ENCODE data around the gene EFTUD2. TPM values are rescaled to one million over a fixed set of nuclear protein-coding genes. Genes with fewer than 3 reads are reported as not detected.

The EFTUD2 gene
- total and polyA plus RNA-seq, 4 donors: 19.8 to 84.3 (median 33.3) TPM

- 98% methylated on average over 15 of the region's 15 CpGs for WGBS
- no peaks in the 10 kb centered on the region for H3K9me3 ChIP-seq (ENCODE audit: control insufficient read depth in 4 of 4, low read length in 3 of 4)
- H3K4me1 ChIP-seq (ENCODE audit: control insufficient read depth in 4 of 4, insufficient read depth in 4 of 4, low read length in 3 of 4): no peaks in the 10 kb centered on the region
- no peak for TF ChIP-seq CTCF (IDR thresholded peaks at IDR 0.05; ENCODE audit: low read depth, low read length, missing input control)
- TF ChIP-seq, protein P1, sequence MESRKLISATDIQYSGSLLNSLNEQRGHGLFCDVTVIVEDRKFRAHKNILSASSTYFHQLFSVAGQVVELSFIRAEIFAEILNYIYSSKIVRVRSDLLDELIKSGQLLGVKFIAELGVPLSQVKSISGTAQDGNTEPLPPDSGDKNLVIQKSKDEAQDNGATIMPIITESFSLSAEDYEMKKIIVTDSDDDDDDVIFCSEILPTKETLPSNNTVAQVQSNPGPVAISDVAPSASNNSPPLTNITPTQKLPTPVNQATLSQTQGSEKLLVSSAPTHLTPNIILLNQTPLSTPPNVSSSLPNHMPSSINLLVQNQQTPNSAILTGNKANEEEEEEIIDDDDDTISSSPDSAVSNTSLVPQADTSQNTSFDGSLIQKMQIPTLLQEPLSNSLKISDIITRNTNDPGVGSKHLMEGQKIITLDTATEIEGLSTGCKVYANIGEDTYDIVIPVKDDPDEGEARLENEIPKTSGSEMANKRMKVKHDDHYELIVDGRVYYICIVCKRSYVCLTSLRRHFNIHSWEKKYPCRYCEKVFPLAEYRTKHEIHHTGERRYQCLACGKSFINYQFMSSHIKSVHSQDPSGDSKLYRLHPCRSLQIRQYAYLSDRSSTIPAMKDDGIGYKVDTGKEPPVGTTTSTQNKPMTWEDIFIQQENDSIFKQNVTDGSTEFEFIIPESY (IDR thresholded peaks at IDR 0.05): no peak
- TF ChIP-seq FOXA2 (IDR thresholded peaks at IDR 0.05): no peak
- no peak for TF ChIP-seq JUND (IDR thresholded peaks at IDR 0.05)
- no peak for TF ChIP-seq GABPA (IDR thresholded peaks at IDR 0.05 in 1 of 2, conservative IDR thresholded peaks at IDR 0.05 in 1 of 2)
- no peak for TF ChIP-seq RXRA (IDR thresholded peaks at IDR 0.05)
- no peaks in the 10 kb centered on the region for H3K27me3 ChIP-seq (ENCODE audit: control insufficient read depth in 4 of 4, insufficient read depth in 4 of 4, low read length in 3 of 4)
- H3K27ac ChIP-seq (ENCODE audit: low read depth in 1 of 2, low read length in 2 of 2): no peak overlapping the region
- DNase-seq (ENCODE audit: low spot score): no peak
- H3K36me3 ChIP-seq (ENCODE audit: control insufficient read depth in 4 of 4, insufficient read depth in 3 of 4, low read depth in 1 of 4, low read length in 3 of 4): no peaks in the 10 kb centered on the region
- no peak overlapping the region for H3K4me3 ChIP-seq (ENCODE audit: low read depth in 1 of 3, low read length in 3 of 3)
- H3K9ac ChIP-seq (ENCODE audit: low read depth in 1 of 2, low read length in 2 of 2): no peak overlapping the region
Measured at GRCh38 chr17:44928136-44928535, 28.9 kb upstream of the EFTUD2 start.

GRCh38 chr17:44927696-44928095 is 28.5 kb upstream of the EFTUD2 start:
- no peaks in the 10 kb centered on the region for H3K9me3 ChIP-seq (ENCODE audit: control insufficient read depth in 4 of 4, low read length in 3 of 4)
- no peak for TF ChIP-seq HNF4G (IDR thresholded peaks at IDR 0.05)
- TF ChIP-seq NR2F2 (IDR thresholded peaks at IDR 0.05): no peak
- no peak for TF ChIP-seq JUND (IDR thresholded peaks at IDR 0.05)
- no peak for TF ChIP-seq RXRA (IDR thresholded peaks at IDR 0.05)
- no peak for TF ChIP-seq FOXA1 (IDR thresholded peaks at IDR 0.05)
- TF ChIP-seq MAX (IDR thresholded peaks at IDR 0.05): no peak
- no peak for TF ChIP-seq FOXA2 (IDR thresholded peaks at IDR 0.05)
- no peak for TF ChIP-seq HNF4A (conservative IDR thresholded peaks at IDR 0.05)
- TF ChIP-seq, protein P1 (IDR thresholded peaks at IDR 0.05): no peak
- no peak for TF ChIP-seq GABPA (IDR thresholded peaks at IDR 0.05 in 1 of 2, conservative IDR thresholded peaks at IDR 0.05 in 1 of 2)
- no peak for TF ChIP-seq EGR1 (IDR thresholded peaks at IDR 0.05; ENCODE audit: low read depth in 2 of 2)
- no peak for TF ChIP-seq CTCF (IDR thresholded peaks at IDR 0.05; ENCODE audit: low read depth, low read length, missing input control)
- TF ChIP-seq SP1 (IDR thresholded peaks at IDR 0.05): no peak
- no peak for TF ChIP-seq REST (IDR thresholded peaks at IDR 0.05)
- TF ChIP-seq ATF3 (IDR thresholded peaks at IDR 0.05): no peak
- TF ChIP-seq RAD21 (IDR thresholded peaks at IDR 0.05): no peak
- TF ChIP-seq TAF1 (conservative IDR thresholded peaks at IDR 0.05): no peak
- no peak for TF ChIP-seq YY1 (IDR thresholded peaks at IDR 0.05)
- no peaks in the 10 kb centered on the region for H3K36me3 ChIP-seq (ENCODE audit: control insufficient read depth in 4 of 4, insufficient read depth in 3 of 4, low read depth in 1 of 4, low read length in 3 of 4)
- no peaks in the 10 kb centered on the region for H3K27me3 ChIP-seq (ENCODE audit: control insufficient read depth in 4 of 4, insufficient read depth in 4 of 4, low read length in 3 of 4)
- WGBS: 98% methylated on average over 3 of the region's 3 CpGs
- H3K9ac ChIP-seq (ENCODE audit: low read depth in 1 of 2, low read length in 2 of 2): no peak overlapping the region
- H3K27ac ChIP-seq (ENCODE audit: low read depth in 1 of 2, low read length in 2 of 2): no peak overlapping the region
- H3K4me1 ChIP-seq (ENCODE audit: control insufficient read depth in 4 of 4, insufficient read depth in 4 of 4, low read length in 3 of 4): no peaks in the 10 kb centered on the region
- no peak overlapping the region for H3K4me3 ChIP-seq (ENCODE audit: low read depth in 1 of 3, low read length in 3 of 3)
- DNase-seq (ENCODE audit: low spot score): no peak

Data from liver (tissue), 9 donors.